MCF 10A (cell line): Measurements from ENCODE around the gene MRPL37. TPM values are rescaled to one million over a fixed set of nuclear protein-coding genes. Genes with fewer than 3 reads are reported as not detected.
"Not testable (repeated sequence)": the region's sequence is repeated elsewhere in the genome, so short reads cannot be mapped to it uniquely, and the experiment has no call there.

ENCODE experiments used
- BruUV-seq: library from RNA; stranded (reverse); fragments of 400-500 nt; replicated peaks from 2 replicates; lab custom pipeline; 2021; lab: Mats Ljungman, UMichigan
- CTCF ChIA-PET: fragments of 300-600 bp; sonication (Branson Sonifier 250); formaldehyde crosslinking; extraction: SDS; loops from one replicate; lab custom pipeline; 2021; ENCODE audit warnings: antibody characterized with exemption, inconsistent platforms; lab: Yijun Ruan, JAX
- POLR2A ChIA-PET: fragments of 300-600, 350-650 bp; sonication (Branson Sonifier 250); formaldehyde crosslinking; extraction: SDS; loops from one replicate; lab custom pipeline; 2020; ENCODE audit warnings: antibody characterized with exemption, inconsistent platforms; lab: Yijun Ruan, JAX
- DNase-seq: peaks from one replicate; pipeline ENCODE4 v3.0.0-alpha.2; 2018; ENCODE audit not compliant: unreplicated experiment
- H3K27ac Mint-ChIP-seq: one replicate; pipeline ENCODE4 v1.8.0; 2022; ENCODE audit warnings: mild to moderate bottlenecking, low read depth, mixed read lengths; ENCODE audit not compliant: unreplicated experiment
- H3K27me3 Mint-ChIP-seq: one replicate; pipeline ENCODE4 v1.8.0; 2022; ENCODE audit warnings: mixed read lengths; ENCODE audit not compliant: insufficient read depth, unreplicated experiment
- H3K36me3 Mint-ChIP-seq: one replicate; pipeline ENCODE4 v1.8.0; 2022; ENCODE audit warnings: mild to moderate bottlenecking, moderate library complexity, mixed read lengths; ENCODE audit not compliant: insufficient read depth, unreplicated experiment
- H3K4me1 Mint-ChIP-seq: one replicate; pipeline ENCODE4 v1.8.0; 2022; ENCODE audit warnings: mixed read lengths; ENCODE audit not compliant: insufficient read depth, unreplicated experiment
- H3K4me3 Mint-ChIP-seq: one replicate; pipeline ENCODE4 v1.8.0; 2022; ENCODE audit warnings: mild to moderate bottlenecking, moderate library complexity, mixed read lengths; ENCODE audit not compliant: unreplicated experiment
- H3K9me3 Mint-ChIP-seq: one replicate; pipeline ENCODE4 v1.8.0; 2022; ENCODE audit warnings: mixed read lengths; ENCODE audit not compliant: unreplicated experiment
- CTCF ChIP-seq: fragments of 200-600 bp; IDR thresholded peaks from one replicate; pipeline ENCODE4 v1.8.0; 2022; ENCODE audit warnings: antibody characterized with exemption, mild to moderate bottlenecking; ENCODE audit not compliant: unreplicated experiment
- intact Hi-C: fragments of 100-400 bp; cut with micrococcal nuclease; formaldehyde crosslinking; loops from 2 replicates; pipeline ENCODE4 v1.14.1; 2022
- total RNA-seq: library from RNA; stranded (reverse); gene quantifications from 2 replicates; pipeline ENCODE4 v1.2.3, GENCODE V29; 2022

MRPL37 gene
- total RNA-seq, 1 experiment from 2014 or later = 128 TPM

DNA sequence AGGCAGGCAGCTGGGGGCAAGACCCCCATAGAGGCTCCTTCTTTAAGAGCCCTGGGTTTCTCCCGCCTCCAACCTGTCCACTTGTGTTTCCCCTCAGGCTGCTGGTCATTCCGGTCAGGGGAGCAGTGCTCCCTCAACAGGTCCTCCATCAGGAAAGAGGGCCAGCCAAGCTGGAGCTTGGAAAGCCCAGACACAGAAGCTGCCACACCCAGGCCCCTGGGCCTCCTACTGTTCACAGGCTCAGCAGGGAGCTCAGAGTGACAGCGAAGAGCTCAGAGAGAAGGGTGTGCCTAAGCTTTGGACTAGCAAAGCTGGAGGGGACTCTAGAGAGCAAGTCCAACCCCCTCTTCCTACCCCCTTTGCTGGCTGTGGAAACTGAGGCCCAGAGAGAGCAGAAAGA lies 36.9 kb upstream of the MRPL37 start:
- Mint-ChIP-seq H3K9me3 (no peaks in the 10 kb centered on the region), H3K36me3 (no peaks in the 10 kb centered on the region), H3K27me3 (no peaks in the 10 kb centered on the region), H3K4me3 (no peak overlapping the region), H3K27ac (no peak overlapping the region), H3K4me1 (peaks cover 17% of the 10 kb centered on the region)
- ChIA-PET POLR2A (interaction anchor here (1.0 kb wide), 1 partner anchor 325 kb away, joined by 4 read pairs; no protein-coding TSS in a partner anchor), CTCF (no interaction called here)
- no peak for TF ChIP-seq CTCF
- peak; percentile 21 for DNase-seq
- intact Hi-C loops = no loop called here
- no TSS peak for BruUV-seq

DNA sequence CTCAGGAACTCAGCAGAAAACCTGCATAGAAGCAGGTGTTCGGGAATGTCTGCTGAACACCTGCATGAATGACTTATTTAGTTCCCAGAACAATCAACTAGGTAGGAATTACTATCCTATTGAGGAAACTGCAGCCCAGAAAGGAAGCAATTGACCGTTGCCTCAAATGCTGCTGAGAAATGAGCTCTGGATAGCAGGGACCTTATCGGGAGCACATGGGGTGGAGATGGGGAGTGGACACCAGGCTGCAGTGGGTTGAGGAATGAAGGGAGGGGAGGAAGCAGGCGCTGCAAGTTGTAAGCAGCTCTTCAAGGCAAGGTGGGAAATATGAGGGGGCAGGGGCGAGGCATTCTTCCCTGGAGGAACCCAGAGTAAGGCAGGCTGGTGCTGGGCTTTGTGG lies 36.4 kb upstream of the MRPL37 start:
- CTCF ChIA-PET = no interaction called here
- no peaks in the 10 kb centered on the region for H3K36me3 Mint-ChIP-seq
- TF ChIP-seq CTCF = no peak
- H3K27me3 Mint-ChIP-seq = no peaks in the 10 kb centered on the region
- no peak for DNase-seq
- H3K27ac Mint-ChIP-seq = no peak overlapping the region
- intact Hi-C loops = no loop called here
- POLR2A ChIA-PET = no interaction called here
- BruUV-seq = no TSS peak
- H3K4me3 Mint-ChIP-seq = no peak overlapping the region
- peaks cover 16% of the 10 kb centered on the region for H3K4me1 Mint-ChIP-seq
- H3K9me3 Mint-ChIP-seq = no peaks in the 10 kb centered on the region

- CTCF ChIA-PET = interaction anchor here (0.5 to 0.6 kb wide), 2 partner anchors 149 to 206 kb away, joined by 3 read pairs; no protein-coding TSS in a partner anchor
Measured at GRCh38 chr1:54165146-54165545, 34.8 kb upstream of the MRPL37 start.

GRCh38 chr1:54166357-54166756 lies 33.6 kb upstream of the MRPL37 start:
- intact Hi-C loops, BruUV-seq, POLR2A ChIA-PET, H3K27ac Mint-ChIP-seq, H3K27me3 Mint-ChIP-seq, H3K36me3 Mint-ChIP-seq, H3K9me3 Mint-ChIP-seq, H3K4me3 Mint-ChIP-seq, DNase-seq: not testable (repeated sequence)
- CTCF ChIA-PET = interaction anchor here (1.1 kb wide), 1 partner anchor 98 kb away, joined by 3 read pairs; no protein-coding TSS in a partner anchor
- peaks cover 14% of the 10 kb centered on the region for H3K4me1 Mint-ChIP-seq

More at GRCh38 chr1:54165146-54165545, 34.8 kb upstream of the MRPL37 start:
- BruUV-seq = no TSS peak
- Mint-ChIP-seq H3K4me1 (peaks cover 11% of the 10 kb centered on the region), H3K4me3 (no peak overlapping the region), H3K36me3 (no peaks in the 10 kb centered on the region), H3K9me3 (no peaks in the 10 kb centered on the region), H3K27me3 (no peaks in the 10 kb centered on the region), H3K27ac (no peak overlapping the region)
- DNase-seq = no peak
- POLR2A ChIA-PET = interaction anchor here (1.4 kb wide), 1 partner anchor 35 kb away, joined by 6 read pairs; the partner anchor contains the start of genes CYB5RL and MRPL37
- no peak for TF ChIP-seq CTCF
- intact Hi-C loops = no loop called here
